GM23338 (cell line): ENCODE results near the gene TMPRSS3.

Source experiments
- CREB1 ChIP-seq: fragments of 250-450 bp; sonication (Bioruptor Pico); IDR thresholded peaks from 2 replicates; pipeline ENCODE4 v1.5.0; 2020; ENCODE audit warnings: low read depth, mild to moderate bottlenecking, moderate library complexity
- CTCF ChIP-seq, 2 experiments: fragments of 200-600 bp in 1 of 2; sonication (generic) in 1 of 2; conservative IDR thresholded peaks; 2 replicates each; pipeline versions ENCODE4 v1.5.1 to v1.6.1; 2016 to 2017; ENCODE audit warnings: antibody characterized with exemption in 2 of 2, low read depth in 2 of 2, mild to moderate bottlenecking in 2 of 2, moderate library complexity in 1 of 2
- EZH2 ChIP-seq: fragments of 200-600 bp; sonication (generic); IDR thresholded peaks from one replicate; pipeline ENCODE4 v1.8.0; 2017; ENCODE audit warnings: antibody characterized with exemption, mild to moderate bottlenecking, low read depth; ENCODE audit not compliant: unreplicated experiment
- EZH2phosphoT487 ChIP-seq: fragments of 200-600 bp; sonication (generic); IDR thresholded peaks from one replicate; pipeline ENCODE4 v1.8.1; 2018; ENCODE audit warnings: antibody characterized with exemption; ENCODE audit not compliant: unreplicated experiment

DNA sequence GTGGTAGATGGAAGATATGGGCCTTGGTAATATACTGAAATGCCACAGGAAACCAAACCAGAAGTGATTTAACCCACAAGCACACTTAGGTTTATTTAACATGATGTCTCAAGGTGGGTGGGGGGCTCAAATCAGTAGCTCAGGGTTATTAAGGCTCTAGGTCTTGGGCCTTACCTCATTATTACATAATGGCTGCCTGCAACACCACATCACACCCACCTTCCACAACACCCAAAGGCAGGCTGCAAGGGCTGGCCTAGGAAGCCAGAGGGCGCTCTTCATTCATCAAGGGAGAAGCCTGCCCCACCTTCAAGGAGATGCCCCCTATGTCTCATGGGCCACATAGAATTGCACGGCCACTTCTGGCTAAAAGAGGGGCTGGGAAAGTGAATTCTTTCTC, 35.5 kb downstream of the TMPRSS3 start:
- TF ChIP-seq CTCF (conservative IDR thresholded peaks at IDR 0.05; ENCODE audit: low read depth in 2 of 2) = peak; percentile 43 to 60
- TF ChIP-seq CREB1 (CRISPR knock-in tag) = no peak
- no peak for TF ChIP-seq EZH2
- TF ChIP-seq EZH2phosphoT487 = no peak
